ENCODE results near the gene CCDC169. TPM values are rescaled to one million over a fixed set of nuclear protein-coding genes. Genes with fewer than 3 reads are reported as not detected.

CCDC169 gene
- total RNA-seq, 2 experiments from 2014 or later, result not detected

Other genes with a start within 250 kb of the CCDC169 start
- not detected for gene DCLK1, start 166.4 kb downstream of the CCDC169 start, total RNA-seq
- gene SOHLH2, start 83.3 kb downstream of the CCDC169 start, total RNA-seq, result not detected
- 10 to 100 TPM; 16.3 to 16.6 TPM for gene SPART, start 48.6 kb upstream of the CCDC169 start, total RNA-seq
- under 1 TPM; 0.37 to 0.47 TPM for gene CCNA1, start 134.7 kb upstream of the CCDC169 start, total RNA-seq

Measured in activated CD8-positive, alpha-beta T cell treated with anti-CD3 and anti-CD28 coated beads, Interleukin-2, amount 10 ng/mL, durations not matched to agents 7 days and 5 days (primary cell).